ENCODE data around the gene SSH2.

DNA sequence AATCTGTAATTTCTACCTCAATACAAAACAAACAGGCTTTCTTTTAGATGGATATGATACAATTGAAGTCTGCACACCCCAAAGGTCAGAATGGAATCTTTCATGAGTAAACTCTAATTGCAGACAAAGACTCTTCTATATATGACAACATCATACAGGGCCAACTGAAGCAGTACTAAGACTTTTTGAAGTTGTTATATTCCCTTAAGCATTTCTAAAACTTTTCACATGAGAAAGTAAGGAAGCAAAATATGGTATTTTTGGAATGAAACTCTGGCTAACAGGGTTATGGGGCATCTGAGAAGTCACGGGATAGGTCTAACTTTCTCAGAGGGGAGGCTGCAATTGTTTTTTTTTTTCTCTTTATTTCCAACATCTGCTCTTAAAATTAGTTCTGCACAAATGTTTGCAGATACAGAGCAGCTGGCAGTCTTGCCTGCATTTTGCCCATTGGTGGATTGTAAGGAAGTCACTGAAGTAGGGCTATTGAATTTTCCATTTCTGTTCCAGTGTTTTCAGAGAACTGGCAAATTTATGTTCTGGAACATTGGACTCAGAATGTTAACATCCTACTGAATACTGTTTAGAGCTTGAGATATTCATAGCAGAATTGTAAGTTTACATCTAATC, 59.1 kb downstream of the SSH2 start:
- TF ChIP-seq POLR2A (IDR thresholded peaks at IDR 0.05) = no peak
- TF ChIP-seq, protein P1, sequence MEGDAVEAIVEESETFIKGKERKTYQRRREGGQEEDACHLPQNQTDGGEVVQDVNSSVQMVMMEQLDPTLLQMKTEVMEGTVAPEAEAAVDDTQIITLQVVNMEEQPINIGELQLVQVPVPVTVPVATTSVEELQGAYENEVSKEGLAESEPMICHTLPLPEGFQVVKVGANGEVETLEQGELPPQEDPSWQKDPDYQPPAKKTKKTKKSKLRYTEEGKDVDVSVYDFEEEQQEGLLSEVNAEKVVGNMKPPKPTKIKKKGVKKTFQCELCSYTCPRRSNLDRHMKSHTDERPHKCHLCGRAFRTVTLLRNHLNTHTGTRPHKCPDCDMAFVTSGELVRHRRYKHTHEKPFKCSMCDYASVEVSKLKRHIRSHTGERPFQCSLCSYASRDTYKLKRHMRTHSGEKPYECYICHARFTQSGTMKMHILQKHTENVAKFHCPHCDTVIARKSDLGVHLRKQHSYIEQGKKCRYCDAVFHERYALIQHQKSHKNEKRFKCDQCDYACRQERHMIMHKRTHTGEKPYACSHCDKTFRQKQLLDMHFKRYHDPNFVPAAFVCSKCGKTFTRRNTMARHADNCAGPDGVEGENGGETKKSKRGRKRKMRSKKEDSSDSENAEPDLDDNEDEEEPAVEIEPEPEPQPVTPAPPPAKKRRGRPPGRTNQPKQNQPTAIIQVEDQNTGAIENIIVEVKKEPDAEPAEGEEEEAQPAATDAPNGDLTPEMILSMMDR (IDR thresholded peaks at IDR 0.05) = no peak
